HFF-Myc (cell line): ENCODE data around the gene NRTN.

ENCODE experiments used
- DNase-seq: peaks from one replicate; pipeline ENCODE4 v3.0.0-alpha.2; 2011; ENCODE audit warnings: low read depth; ENCODE audit errors: extremely low read depth
- H3K4me3 ChIP-seq: replicated peaks from 2 replicates; pipeline ENCODE4 v1.5.1; 2011; ENCODE audit warnings: low read depth, mild to moderate bottlenecking, control low read depth, low read length
- TF ChIP-seq, protein P1 (sequence below): IDR thresholded peaks from 2 replicates; pipeline ENCODE4 v1.5.1; 2012; ENCODE audit warnings: mild to moderate bottlenecking, low read depth, low read length, control low read depth; ENCODE audit errors: missing control alignments

NRTN gene

DNA sequence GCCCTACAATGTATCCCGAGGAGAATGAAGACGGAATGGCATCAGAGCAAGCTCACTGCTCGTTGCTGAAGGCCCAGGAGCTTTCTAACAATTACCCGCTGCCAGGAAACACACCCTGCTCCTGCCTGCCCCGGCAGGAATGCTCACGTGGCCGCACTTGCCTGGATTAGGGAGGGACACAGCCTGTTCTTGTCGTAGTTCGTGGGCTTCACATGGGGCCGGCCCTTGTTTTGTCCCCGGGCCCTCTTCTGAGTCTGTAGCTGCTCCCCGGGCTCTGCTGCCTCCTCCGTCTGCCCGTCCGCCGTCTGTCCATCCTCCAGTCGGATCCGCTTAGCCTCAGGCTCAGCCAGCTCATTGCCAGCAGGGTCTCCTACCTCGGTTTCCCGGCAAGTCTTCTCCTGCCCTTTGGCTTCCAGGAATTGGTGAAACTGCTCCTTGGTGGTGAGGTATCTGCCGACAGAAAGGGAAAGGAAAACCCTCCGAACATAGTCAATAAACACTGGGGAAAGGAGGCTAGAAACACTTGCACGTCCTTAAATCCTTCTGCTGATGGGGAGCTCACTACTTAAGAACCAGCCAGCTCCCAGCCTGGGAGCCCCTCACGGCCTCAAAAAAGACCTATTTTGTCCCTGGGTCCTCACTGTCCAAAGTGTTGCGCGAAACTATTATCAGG is 14.8 kb upstream of the NRTN start:
- peak overlapping the region; percentile 81 for H3K4me3 ChIP-seq

DNA sequence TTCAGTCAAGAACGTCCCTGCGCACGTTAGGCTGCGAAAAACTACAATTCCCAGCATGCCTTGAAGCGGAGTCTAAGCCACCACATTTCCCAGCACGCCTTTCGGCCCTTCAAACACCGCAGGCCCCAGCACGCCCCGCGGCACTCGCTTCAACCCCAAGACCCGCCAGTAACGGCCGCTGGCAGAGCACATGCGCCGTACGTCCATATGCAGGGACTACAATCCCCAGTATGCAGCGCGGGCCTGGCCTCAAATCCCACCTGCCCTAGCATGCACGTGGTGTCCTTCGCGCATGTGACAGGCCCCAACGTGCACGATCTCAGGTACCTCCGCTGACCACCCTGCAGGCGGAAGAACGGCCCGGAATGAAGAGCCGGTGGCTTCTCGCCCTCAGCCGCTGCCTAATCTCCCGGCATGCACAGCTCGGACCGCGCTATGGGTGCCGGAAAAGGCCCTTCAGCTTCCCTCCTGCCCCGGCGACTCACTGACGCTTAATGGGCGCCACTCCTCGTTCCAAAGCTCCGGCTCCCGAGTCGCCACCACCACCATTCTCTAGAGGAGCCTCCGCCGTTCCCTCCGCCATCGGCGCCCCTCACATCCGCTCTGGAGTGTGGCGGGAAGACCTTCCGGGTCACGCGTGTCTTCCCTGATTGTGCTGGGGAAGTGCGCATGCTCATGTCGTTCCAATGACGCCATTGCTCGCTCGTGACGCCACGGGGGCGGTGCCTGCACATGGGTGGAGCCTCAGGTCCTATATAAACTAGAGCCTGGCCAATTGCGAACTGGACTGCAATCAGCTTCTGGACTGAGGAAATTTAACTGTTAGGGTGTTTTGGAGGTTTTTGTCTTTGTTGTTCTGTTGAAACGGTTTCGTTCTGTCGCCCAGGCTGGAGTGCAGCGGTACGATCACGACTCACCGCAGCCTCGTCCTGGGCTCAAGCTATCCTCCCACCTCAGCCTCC is 14.0 kb upstream of the NRTN start, which contains the start of gene DUS3L:
Gene DUS3L, minus strand, starts transcription at position 605 of the 962 bp plus-strand sequence. Its CDS starts 22 bp downstream, at position 583.
- H3K4me3 ChIP-seq: peak within 1 kb of the TSS; percentile 81
- DNase-seq: peak; percentile 98
- TF ChIP-seq, protein P1, sequence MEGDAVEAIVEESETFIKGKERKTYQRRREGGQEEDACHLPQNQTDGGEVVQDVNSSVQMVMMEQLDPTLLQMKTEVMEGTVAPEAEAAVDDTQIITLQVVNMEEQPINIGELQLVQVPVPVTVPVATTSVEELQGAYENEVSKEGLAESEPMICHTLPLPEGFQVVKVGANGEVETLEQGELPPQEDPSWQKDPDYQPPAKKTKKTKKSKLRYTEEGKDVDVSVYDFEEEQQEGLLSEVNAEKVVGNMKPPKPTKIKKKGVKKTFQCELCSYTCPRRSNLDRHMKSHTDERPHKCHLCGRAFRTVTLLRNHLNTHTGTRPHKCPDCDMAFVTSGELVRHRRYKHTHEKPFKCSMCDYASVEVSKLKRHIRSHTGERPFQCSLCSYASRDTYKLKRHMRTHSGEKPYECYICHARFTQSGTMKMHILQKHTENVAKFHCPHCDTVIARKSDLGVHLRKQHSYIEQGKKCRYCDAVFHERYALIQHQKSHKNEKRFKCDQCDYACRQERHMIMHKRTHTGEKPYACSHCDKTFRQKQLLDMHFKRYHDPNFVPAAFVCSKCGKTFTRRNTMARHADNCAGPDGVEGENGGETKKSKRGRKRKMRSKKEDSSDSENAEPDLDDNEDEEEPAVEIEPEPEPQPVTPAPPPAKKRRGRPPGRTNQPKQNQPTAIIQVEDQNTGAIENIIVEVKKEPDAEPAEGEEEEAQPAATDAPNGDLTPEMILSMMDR: no peak

More for the DNA sequence above, 14.8 kb upstream of the NRTN start:
- TF ChIP-seq, protein P1: no peak
- DNase-seq: no peak

DNA sequence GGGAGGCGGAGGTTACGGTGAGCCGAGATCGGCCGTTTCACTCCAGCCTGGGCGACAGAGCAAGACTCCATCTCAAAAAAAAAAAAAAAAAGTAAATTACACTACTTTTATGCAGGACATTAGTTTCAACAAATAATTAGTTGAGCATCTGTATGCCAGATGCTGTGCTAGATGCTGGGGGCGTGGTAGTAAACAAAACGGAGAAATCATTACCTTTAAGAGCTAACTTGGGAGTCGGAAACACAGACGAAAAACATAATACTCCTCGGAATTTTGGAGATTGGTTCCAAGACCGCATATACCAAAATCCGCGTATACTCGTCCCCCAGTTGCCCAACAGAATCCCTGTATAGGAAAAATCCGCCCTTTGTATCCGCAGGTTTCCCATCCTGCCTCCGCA is 12.6 kb upstream of the NRTN start:
- TF ChIP-seq, protein P1: no peak
- H3K4me3 ChIP-seq: no peak overlapping the region
- peak; percentile 68 for DNase-seq

DNA sequence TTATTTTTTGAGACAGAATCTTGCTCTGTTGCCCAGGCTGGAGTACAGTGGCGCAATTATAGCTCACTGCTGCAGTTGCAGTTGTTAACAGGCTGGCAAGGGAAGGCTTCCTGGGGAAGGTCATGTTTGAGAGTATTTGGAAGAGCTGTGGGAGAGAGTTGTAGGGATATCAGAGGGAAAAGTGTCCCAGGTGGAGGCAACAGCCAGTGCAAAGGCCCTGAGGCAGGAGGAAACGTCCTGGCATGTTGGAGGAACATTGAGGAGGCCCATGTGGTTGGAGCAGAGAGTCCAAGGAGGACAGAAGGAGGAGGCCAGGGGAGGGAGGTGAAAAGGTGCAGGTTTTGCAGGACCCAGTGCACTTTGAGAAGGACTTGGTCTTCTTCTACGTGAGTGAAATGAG is 11.7 kb upstream of the NRTN start:
- TF ChIP-seq, protein P1: no peak
- DNase-seq: no peak

DNA sequence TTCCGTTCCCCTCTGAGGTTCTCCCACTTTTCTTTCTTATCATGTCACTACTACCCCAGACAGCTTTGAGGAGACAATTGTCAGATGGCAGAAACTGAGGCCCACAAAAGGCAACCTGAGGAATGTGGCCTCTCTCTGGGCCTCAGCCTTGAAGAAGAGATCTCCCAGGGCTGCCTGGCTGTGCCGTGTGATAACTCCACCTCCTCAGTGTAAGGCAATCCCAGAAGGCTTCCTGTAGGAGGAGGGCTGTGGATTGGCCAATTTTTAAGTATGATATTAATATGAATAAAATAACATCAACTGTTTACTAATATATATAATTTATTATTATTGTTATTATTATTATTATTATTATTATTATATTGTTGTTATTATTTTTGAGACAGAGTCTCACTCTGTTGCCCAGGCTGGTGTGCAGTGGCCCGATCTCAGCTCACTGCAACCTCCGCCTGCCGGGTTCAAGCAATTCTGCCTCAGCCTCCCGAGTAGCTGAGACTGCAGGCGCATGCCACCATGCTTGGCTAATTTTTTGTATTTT is 9.4 kb upstream of the NRTN start:
- DNase-seq: no peak
- TF ChIP-seq, protein P1: no peak
- no peak overlapping the region for H3K4me3 ChIP-seq

More for the DNA sequence above, 11.7 kb upstream of the NRTN start:
- no peak overlapping the region for H3K4me3 ChIP-seq

DNA sequence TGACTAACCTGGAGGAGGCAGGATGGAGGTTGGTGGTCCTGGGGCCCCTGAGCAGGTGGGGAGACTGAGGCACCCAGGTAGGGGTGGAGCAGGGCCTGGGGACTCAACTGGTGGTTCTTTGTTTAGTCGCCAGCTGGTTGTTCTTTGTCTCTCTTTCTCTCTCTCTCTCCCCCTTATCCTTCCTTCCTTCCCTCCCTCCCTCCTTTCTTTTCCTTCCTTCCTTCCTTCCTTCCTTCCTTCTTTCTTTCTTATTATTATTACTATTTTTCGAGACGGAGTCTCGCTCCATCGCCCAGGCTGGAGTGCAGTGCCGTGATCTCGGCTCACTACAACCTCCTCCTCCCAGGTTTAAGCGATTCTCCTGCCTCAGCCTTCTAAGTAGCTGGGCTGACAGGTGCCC is 6.6 kb upstream of the NRTN start:
- no peak overlapping the region for H3K4me3 ChIP-seq
- no peak for DNase-seq
- TF ChIP-seq, protein P1: no peak
